ENCODE measurements around the gene ASXL3. TPM values are rescaled to one million over a fixed set of nuclear protein-coding genes. Genes with fewer than 3 reads are reported as not detected.

Gene ASXL3
- total RNA-seq, 3 donors from 2014 or later, result not detected

DNA sequence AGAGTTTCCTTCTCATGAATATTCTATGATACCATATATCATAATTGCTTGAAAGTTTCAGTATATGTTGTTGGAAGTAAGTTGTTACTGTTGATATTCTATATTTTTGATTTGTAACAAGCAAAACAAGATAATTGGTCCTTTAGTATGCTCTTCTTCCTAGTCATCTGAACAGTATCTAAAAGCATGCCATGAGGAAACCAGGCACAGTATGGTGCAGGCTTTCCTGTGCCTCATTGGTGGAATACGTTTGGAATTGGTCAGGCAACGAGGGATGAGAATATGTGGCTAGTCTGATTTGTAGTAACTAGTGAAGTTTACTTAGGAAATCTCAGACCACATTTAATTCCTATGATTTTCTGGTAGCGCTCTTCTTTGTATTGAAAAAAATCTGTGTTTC, 22.8 kb downstream of the ASXL3 start:
- no peak for ATAC-seq
- H3K4me1 Mint-ChIP-seq (ENCODE audit: low read depth), result no peaks in the 10 kb centered on the region
- DNase-seq, result no peak
- peaks cover 4% of the 10 kb centered on the region for H3K9me3 Mint-ChIP-seq
- H3K27me3 Mint-ChIP-seq (ENCODE audit: low read depth), result no peaks in the 10 kb centered on the region
- no peak overlapping the region for H3K4me3 Mint-ChIP-seq
- no peaks in the 10 kb centered on the region for H3K36me3 Mint-ChIP-seq (ENCODE audit: insufficient read depth)

- Mint-ChIP-seq H3K9me3 (peaks cover 13% of the 10 kb centered on the region), H3K4me1 (ENCODE audit: low read depth) (no peaks in the 10 kb centered on the region), H3K4me3 (no peak overlapping the region), H3K36me3 (ENCODE audit: insufficient read depth) (no peaks in the 10 kb centered on the region), H3K27me3 (ENCODE audit: low read depth) (no peaks in the 10 kb centered on the region)
- ATAC-seq (no peak), DNase-seq (no peak)
Measured at GRCh38 chr18:33603454-33603853, 25.4 kb downstream of the ASXL3 start.

- H3K27me3 Mint-ChIP-seq (ENCODE audit: low read depth), result no peaks in the 10 kb centered on the region
- DNase-seq (no peak), ATAC-seq (no peak)
- H3K4me3 Mint-ChIP-seq, result no peak overlapping the region
- H3K4me1 Mint-ChIP-seq (ENCODE audit: low read depth), result no peaks in the 10 kb centered on the region
- no peaks in the 10 kb centered on the region for H3K36me3 Mint-ChIP-seq (ENCODE audit: insufficient read depth)
- H3K9me3 Mint-ChIP-seq, result peaks cover 13% of the 10 kb centered on the region
Measured at GRCh38 chr18:33605250-33605649, 27.2 kb downstream of the ASXL3 start.

DNA sequence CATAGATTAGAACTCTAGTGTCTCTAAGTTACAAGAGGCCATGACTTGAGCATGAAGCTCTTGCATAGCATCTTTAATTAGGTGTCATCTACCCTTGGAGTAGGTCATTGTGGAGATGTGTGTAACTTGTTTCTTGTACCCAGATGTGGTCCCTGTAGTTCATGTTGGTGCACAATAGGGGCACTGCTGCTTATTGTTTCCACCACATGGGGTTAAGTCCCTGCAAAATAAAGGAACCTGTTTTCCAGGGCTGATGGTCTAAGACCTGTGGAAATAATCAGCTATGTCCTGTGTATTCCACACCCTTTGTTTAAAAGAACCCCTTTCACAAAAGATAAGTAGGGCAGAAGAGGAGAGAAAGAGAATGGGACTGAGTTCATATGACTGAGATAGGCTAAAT, 28.6 kb downstream of the ASXL3 start:
- Mint-ChIP-seq H3K36me3 (ENCODE audit: insufficient read depth) (no peaks in the 10 kb centered on the region), H3K9me3 (peaks cover 13% of the 10 kb centered on the region), H3K4me1 (ENCODE audit: low read depth) (no peaks in the 10 kb centered on the region), H3K27me3 (ENCODE audit: low read depth) (no peaks in the 10 kb centered on the region), H3K4me3 (no peak overlapping the region)
- ATAC-seq, result no peak
- DNase-seq, result no peak

DNA sequence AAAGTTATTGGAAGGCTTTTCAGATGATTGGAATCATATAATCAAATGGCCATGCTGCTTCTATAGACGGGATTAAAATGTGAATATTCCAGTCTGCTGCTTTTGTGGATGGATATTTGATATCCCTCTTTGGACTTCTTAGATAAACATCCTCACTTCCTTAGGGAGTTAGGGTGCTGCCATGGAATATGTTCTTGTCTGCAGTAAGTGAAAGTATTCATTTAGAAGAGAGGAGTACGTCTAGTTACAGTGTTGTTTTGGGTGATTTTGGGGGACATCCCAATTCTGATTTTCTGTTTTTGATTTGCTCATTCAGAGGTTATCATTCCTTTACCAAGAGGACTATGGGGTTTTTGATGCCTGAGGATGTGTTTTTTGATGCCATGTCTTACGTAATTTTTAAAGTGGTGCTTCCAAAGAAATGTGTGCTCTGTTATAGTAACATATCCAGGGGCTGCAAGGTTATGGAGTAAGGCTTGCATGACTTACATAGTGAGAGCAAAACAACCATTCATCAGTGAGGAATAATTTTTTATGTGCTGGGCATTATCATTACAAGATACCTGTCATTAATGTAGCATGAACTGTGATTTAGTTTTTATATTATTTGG, 33.6 kb downstream of the ASXL3 start:
- no peak overlapping the region for H3K4me3 Mint-ChIP-seq

DNA sequence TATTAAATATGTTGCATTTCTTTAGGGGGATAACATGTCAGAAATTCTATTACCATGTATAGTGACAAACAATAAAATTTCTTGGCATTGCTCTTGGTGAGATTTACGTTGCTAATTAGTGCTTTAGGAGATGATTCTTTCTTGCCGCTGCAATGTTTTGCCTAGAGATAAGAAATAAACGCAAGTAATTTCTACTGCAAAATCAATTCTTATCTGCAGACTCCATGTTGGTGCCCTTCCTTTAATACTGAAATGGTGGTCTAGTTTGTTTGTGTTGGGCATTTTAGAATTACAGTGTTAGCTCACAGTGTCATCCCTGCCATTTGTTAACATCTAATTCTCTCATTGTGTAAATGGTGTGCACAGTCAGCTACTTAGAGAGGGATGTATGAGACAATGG, 34.6 kb downstream of the ASXL3 start:
- no peak overlapping the region for H3K4me3 Mint-ChIP-seq
- H3K9me3 Mint-ChIP-seq, result peaks cover 8% of the 10 kb centered on the region
- no peaks in the 10 kb centered on the region for H3K36me3 Mint-ChIP-seq (ENCODE audit: insufficient read depth)
- no peaks in the 10 kb centered on the region for H3K4me1 Mint-ChIP-seq (ENCODE audit: low read depth)
- ATAC-seq (no peak), DNase-seq (no peak)
- no peaks in the 10 kb centered on the region for H3K27me3 Mint-ChIP-seq (ENCODE audit: low read depth)

More for the DNA sequence above, 33.6 kb downstream of the ASXL3 start:
- Mint-ChIP-seq H3K36me3 (ENCODE audit: insufficient read depth) (no peaks in the 10 kb centered on the region), H3K27me3 (ENCODE audit: low read depth) (no peaks in the 10 kb centered on the region), H3K4me1 (ENCODE audit: low read depth) (no peaks in the 10 kb centered on the region), H3K9me3 (peaks cover 12% of the 10 kb centered on the region)
- ATAC-seq (no peak), DNase-seq (no peak)

- H3K4me3 Mint-ChIP-seq, result no peak overlapping the region
- ATAC-seq, result no peak
- H3K36me3 Mint-ChIP-seq (ENCODE audit: insufficient read depth), result no peaks in the 10 kb centered on the region
- H3K9me3 Mint-ChIP-seq, result peaks cover 13% of the 10 kb centered on the region
- no peaks in the 10 kb centered on the region for H3K4me1 Mint-ChIP-seq (ENCODE audit: low read depth)
- no peak for DNase-seq
- no peaks in the 10 kb centered on the region for H3K27me3 Mint-ChIP-seq (ENCODE audit: low read depth)
Measured at GRCh38 chr18:33616556-33616955, 38.5 kb downstream of the ASXL3 start.

- Mint-ChIP-seq H3K9me3 (no peaks in the 10 kb centered on the region), H3K4me1 (ENCODE audit: low read depth) (no peaks in the 10 kb centered on the region), H3K4me3 (no peak overlapping the region), H3K27me3 (ENCODE audit: low read depth) (no peaks in the 10 kb centered on the region), H3K36me3 (ENCODE audit: insufficient read depth) (no peaks in the 10 kb centered on the region)
- ATAC-seq, result no peak
- no peak for DNase-seq
Measured at GRCh38 chr18:33627114-33627513, 49.1 kb downstream of the ASXL3 start.

DNA sequence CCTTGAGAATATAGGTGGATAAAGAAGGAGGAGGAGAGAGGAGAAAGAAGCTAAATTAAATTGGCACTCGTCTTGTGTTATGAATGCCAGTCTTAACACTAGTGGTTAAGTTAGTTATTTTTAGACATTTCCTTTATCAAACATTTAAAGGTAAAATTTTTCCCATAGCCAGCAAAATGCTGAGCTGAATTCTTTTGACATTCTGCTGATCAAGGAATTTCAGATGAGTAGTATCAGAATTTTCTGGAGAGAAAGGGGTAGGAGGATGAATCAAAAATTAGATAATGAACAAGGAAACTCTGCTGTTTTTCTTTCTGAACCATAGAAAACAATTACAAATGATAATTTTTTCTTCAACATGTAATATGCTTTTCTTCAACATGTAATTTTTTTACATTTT, 52.5 kb downstream of the ASXL3 start:
- ATAC-seq (no peak), DNase-seq (no peak)
- Mint-ChIP-seq H3K4me1 (ENCODE audit: low read depth) (no peaks in the 10 kb centered on the region), H3K36me3 (ENCODE audit: insufficient read depth) (no peaks in the 10 kb centered on the region), H3K27me3 (ENCODE audit: low read depth) (no peaks in the 10 kb centered on the region), H3K9me3 (peaks cover 3% of the 10 kb centered on the region), H3K4me3 (no peak overlapping the region)

- Mint-ChIP-seq H3K36me3 (ENCODE audit: insufficient read depth) (no peaks in the 10 kb centered on the region), H3K4me3 (no peak overlapping the region), H3K9me3 (no peaks in the 10 kb centered on the region), H3K4me1 (ENCODE audit: low read depth) (no peaks in the 10 kb centered on the region), H3K27me3 (ENCODE audit: low read depth) (no peaks in the 10 kb centered on the region)
- ATAC-seq, result no peak
- DNase-seq, result no peak
Measured at GRCh38 chr18:33641141-33641540, 63.1 kb downstream of the ASXL3 start.

- Mint-ChIP-seq H3K27me3 (ENCODE audit: low read depth) (no peaks in the 10 kb centered on the region), H3K9me3 (no peaks in the 10 kb centered on the region), H3K36me3 (ENCODE audit: insufficient read depth) (no peaks in the 10 kb centered on the region), H3K4me1 (ENCODE audit: low read depth) (no peaks in the 10 kb centered on the region), H3K4me3 (no peak overlapping the region)
- no peak for DNase-seq
- ATAC-seq, result no peak
Measured at GRCh38 chr18:33644494-33644893, 66.5 kb downstream of the ASXL3 start.

GRCh38 chr18:33647365-33647764, 69.3 kb downstream of the ASXL3 start:
- no peaks in the 10 kb centered on the region for H3K4me1 Mint-ChIP-seq (ENCODE audit: low read depth)

GRCh38 chr18:33652635-33653034, 74.6 kb downstream of the ASXL3 start:
- H3K9me3 Mint-ChIP-seq, result no peaks in the 10 kb centered on the region
- DNase-seq, result no peak
- H3K36me3 Mint-ChIP-seq (ENCODE audit: insufficient read depth), result no peaks in the 10 kb centered on the region
- H3K27me3 Mint-ChIP-seq (ENCODE audit: low read depth), result no peaks in the 10 kb centered on the region
- H3K4me1 Mint-ChIP-seq (ENCODE audit: low read depth), result no peaks in the 10 kb centered on the region
- ATAC-seq, result no peak
- no peak overlapping the region for H3K4me3 Mint-ChIP-seq

More at GRCh38 chr18:33647365-33647764, 69.3 kb downstream of the ASXL3 start:
- ATAC-seq, result no peak
- no peaks in the 10 kb centered on the region for H3K36me3 Mint-ChIP-seq (ENCODE audit: insufficient read depth)
- no peak for DNase-seq
- no peak overlapping the region for H3K4me3 Mint-ChIP-seq
- no peaks in the 10 kb centered on the region for H3K9me3 Mint-ChIP-seq
- H3K27me3 Mint-ChIP-seq (ENCODE audit: low read depth), result no peaks in the 10 kb centered on the region

- ATAC-seq (no peak), DNase-seq (no peak)
- Mint-ChIP-seq H3K27me3 (ENCODE audit: low read depth) (no peaks in the 10 kb centered on the region), H3K4me1 (ENCODE audit: low read depth) (no peaks in the 10 kb centered on the region), H3K36me3 (ENCODE audit: insufficient read depth) (no peaks in the 10 kb centered on the region), H3K9me3 (no peaks in the 10 kb centered on the region), H3K4me3 (no peak overlapping the region)
Measured at GRCh38 chr18:33653231-33653630, 75.2 kb downstream of the ASXL3 start.

DNA sequence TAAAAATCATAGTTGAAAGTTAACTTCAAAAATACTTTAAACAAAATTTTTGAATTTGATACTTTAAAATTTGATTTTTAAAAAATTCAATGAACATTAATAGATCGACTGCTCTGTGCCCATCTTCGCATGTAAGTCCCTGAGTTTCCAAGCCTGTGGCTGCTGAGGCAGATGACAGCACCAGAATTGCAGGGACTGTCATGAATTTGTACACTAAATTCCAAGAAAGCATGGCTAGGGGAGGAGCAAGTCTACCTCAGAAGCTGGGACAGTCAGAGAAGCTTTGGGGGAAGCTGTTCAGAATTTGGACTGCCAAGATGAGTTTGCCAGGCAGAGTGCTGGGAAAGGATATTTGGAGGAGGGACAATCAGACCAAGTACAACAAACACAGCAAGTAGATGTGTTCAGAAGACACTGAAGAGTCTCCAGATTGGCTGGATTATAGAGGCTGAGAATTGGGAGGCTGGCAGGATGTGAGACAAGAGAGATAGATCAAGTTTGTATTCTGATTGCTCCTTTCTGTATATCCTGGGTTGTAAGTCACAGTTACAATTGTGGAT, 79.0 kb downstream of the ASXL3 start:
- no peak overlapping the region for H3K4me3 Mint-ChIP-seq
- H3K4me1 Mint-ChIP-seq (ENCODE audit: low read depth), result no peaks in the 10 kb centered on the region
- ATAC-seq (no peak), DNase-seq (no peak)
- H3K27me3 Mint-ChIP-seq (ENCODE audit: low read depth), result no peaks in the 10 kb centered on the region
- no peaks in the 10 kb centered on the region for H3K9me3 Mint-ChIP-seq
- H3K36me3 Mint-ChIP-seq (ENCODE audit: insufficient read depth), result no peaks in the 10 kb centered on the region
